ENCODE results near the gene ZBTB25. TPM values are rescaled to one million over a fixed set of nuclear protein-coding genes. Genes with fewer than 3 reads are reported as not detected.

The ZBTB25 gene
- total RNA-seq, 1 experiment from 2014 or later: 2.6 TPM

- no peak for DNase-seq (ENCODE audit: low spot score)
Measured at GRCh38 chr14:64442300-64442988, 61.2 kb downstream of the ZBTB25 start.

- no peak for DNase-seq (ENCODE audit: low spot score)
Measured at GRCh38 chr14:64440494-64440893, 63.1 kb downstream of the ZBTB25 start.

GRCh38 chr14:64439141-64439540 is 64.5 kb downstream of the ZBTB25 start:
- DNase-seq (ENCODE audit: low spot score): no peak

GRCh38 chr14:64438181-64438841 is 65.3 kb downstream of the ZBTB25 start:
- DNase-seq (ENCODE audit: low spot score): peak; percentile 73

GRCh38 chr14:64434528-64434927 is 69.1 kb downstream of the ZBTB25 start:
- no peak for DNase-seq (ENCODE audit: low spot score)

- no peak for DNase-seq (ENCODE audit: low spot score)
Measured at GRCh38 chr14:64423987-64424386, 79.7 kb downstream of the ZBTB25 start.

- DNase-seq (ENCODE audit: low spot score): no peak
Measured at GRCh38 chr14:64422756-64423155, 80.9 kb downstream of the ZBTB25 start.

GRCh38 chr14:64422005-64422404 is 81.6 kb downstream of the ZBTB25 start:
- DNase-seq (ENCODE audit: low spot score): no peak

GRCh38 chr14:64421166-64421565 is 82.5 kb downstream of the ZBTB25 start:
- no peak for DNase-seq (ENCODE audit: low spot score)

GRCh38 chr14:64419003-64419402 is 84.6 kb downstream of the ZBTB25 start:
- no peak for DNase-seq (ENCODE audit: low spot score)

- no peak for DNase-seq (ENCODE audit: low spot score)
Measured at GRCh38 chr14:64417771-64418125, 85.9 kb downstream of the ZBTB25 start.

- DNase-seq (ENCODE audit: low spot score): no peak
Measured at GRCh38 chr14:64417055-64417770, 86.4 kb downstream of the ZBTB25 start.

- no peak for DNase-seq (ENCODE audit: low spot score)
Measured at GRCh38 chr14:64416348-64416932, 87.2 kb downstream of the ZBTB25 start.

GRCh38 chr14:64412237-64412636 is 91.4 kb downstream of the ZBTB25 start:
- DNase-seq (ENCODE audit: low spot score): no peak

- DNase-seq (ENCODE audit: low spot score): no peak
Measured at GRCh38 chr14:64411001-64411400, 92.6 kb downstream of the ZBTB25 start.

- peak; percentile 19 for DNase-seq (ENCODE audit: low spot score)
Measured at GRCh38 chr14:64410084-64410774, 93.4 kb downstream of the ZBTB25 start.

- no peak for DNase-seq (ENCODE audit: low spot score)
Measured at GRCh38 chr14:64409126-64409920, 94.3 kb downstream of the ZBTB25 start.

GRCh38 chr14:64407329-64407728 is 96.3 kb downstream of the ZBTB25 start:
- no peak for DNase-seq (ENCODE audit: low spot score)

GRCh38 chr14:64405295-64405694 is 98.3 kb downstream of the ZBTB25 start:
- no peak for DNase-seq (ENCODE audit: low spot score)

- no peak for DNase-seq (ENCODE audit: low spot score)
Measured at GRCh38 chr14:64401949-64402348, 101.7 kb downstream of the ZBTB25 start.

- no peak for DNase-seq (ENCODE audit: low spot score)
Measured at GRCh38 chr14:64400829-64401459, 102.7 kb downstream of the ZBTB25 start.
